SK-N-MC (cell line): ENCODE data around the gene EIF1B.

Experiments used
- DNase-seq: peaks from one replicate; pipeline ENCODE4 v3.0.0-alpha.2; 2011; ENCODE audit warnings: low read depth, low spot score
- H3K27ac ChIP-seq: fragments of 200-600 bp; sonication (generic); 2 replicates; pipeline ENCODE4 v1.5.1; 2016; ENCODE audit warnings: mixed run types
- H3K36me3 ChIP-seq: fragments of 200-600 bp; sonication (generic); 2 replicates; pipeline ENCODE4 v1.6.1; 2017; ENCODE audit warnings: antibody characterized with exemption, low read length, mixed read lengths; ENCODE audit not compliant: insufficient read depth
- H3K4me3 ChIP-seq: fragments of 200-600 bp; sonication (generic); 2 replicates; pipeline ENCODE4 v1.5.1; 2016
- H3K9ac ChIP-seq: fragments of 200-600 bp; sonication (generic); 2 replicates; pipeline ENCODE4 v1.8.0; 2017; ENCODE audit warnings: mixed run types, mixed read lengths; ENCODE audit not compliant: insufficient read length
- H3K9me3 ChIP-seq: fragments of 200-600 bp; sonication (generic); 2 replicates; pipeline ENCODE4 v1.6.1; 2017; ENCODE audit warnings: low read depth, mild to moderate bottlenecking, antibody characterized with exemption, low read length, moderate library complexity, mixed read lengths
- EZH2 ChIP-seq: fragments of 200-600 bp; sonication (generic); IDR thresholded peaks from one replicate; pipeline ENCODE4 v1.6.1; 2017; ENCODE audit warnings: antibody characterized with exemption
- FOXP2 ChIP-seq: optimal IDR thresholded peaks from 2 replicates; pipeline ENCODE3; 2011; ENCODE audit warnings: mild to moderate bottlenecking, moderate library complexity; ENCODE audit not compliant: insufficient read depth; ENCODE audit errors: extremely low read length, control extremely low read depth
- POLR2AphosphoS5 ChIP-seq: IDR thresholded peaks from 2 replicates; pipeline ENCODE4 v1.6.1; 2012; ENCODE audit warnings: mild to moderate bottlenecking, low read depth, low read length, borderline replicate concordance

Gene EIF1B

DNA sequence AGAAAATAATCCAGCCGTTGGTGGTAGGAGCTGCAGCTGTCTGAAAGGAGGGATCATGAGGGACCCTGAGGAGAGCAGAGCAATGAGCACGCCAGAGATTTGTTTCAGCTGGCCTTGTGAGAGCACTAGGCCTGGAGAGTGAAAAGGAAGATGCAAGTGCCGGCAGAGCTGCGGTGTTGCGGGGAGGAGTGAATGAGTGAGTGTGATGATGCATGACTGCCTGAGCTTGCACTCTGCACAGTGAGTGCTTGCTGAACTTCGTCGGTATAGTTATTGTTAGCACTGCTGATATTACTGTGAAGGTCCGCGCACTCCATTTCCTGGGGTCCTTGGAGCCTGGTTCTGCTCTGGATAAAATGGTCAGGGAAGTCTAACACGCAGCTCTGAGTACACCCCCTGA is 23.2 kb downstream of the EIF1B start:
- Histone ChIP-seq H3K9ac (no peak overlapping the region), H3K36me3 (no peaks in the 10 kb centered on the region), H3K9me3 (no peaks in the 10 kb centered on the region), H3K4me3 (no peak overlapping the region), H3K27ac (no peak overlapping the region)
- DNase-seq, result no peak
- TF ChIP-seq POLR2AphosphoS5, result no peak
- TF ChIP-seq FOXP2, result no peak
- TF ChIP-seq EZH2, result no peak

DNA sequence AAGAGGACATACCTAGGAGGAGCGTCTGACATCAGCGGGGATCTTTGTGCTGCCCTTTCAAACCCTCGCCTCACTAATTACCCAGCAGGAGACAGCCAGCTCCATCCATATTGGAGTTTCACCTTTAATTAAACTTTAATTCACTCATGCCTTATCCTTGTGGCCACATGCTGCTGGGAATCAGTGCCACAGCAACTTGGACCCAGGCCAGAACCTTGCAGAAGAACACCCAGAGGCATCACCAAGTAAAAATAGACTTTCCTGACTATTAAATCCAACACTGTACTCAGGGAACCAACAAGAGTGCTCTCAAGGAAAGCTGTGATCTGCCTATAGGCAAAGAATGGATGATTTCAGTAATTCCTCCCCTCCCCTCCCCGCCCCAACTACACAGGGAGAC is 23.9 kb downstream of the EIF1B start:
- no peak for DNase-seq
- no peak overlapping the region for H3K27ac ChIP-seq
- no peaks in the 10 kb centered on the region for H3K36me3 ChIP-seq
- no peak overlapping the region for H3K4me3 ChIP-seq
- TF ChIP-seq EZH2 (no peak), POLR2AphosphoS5 (no peak), FOXP2 (no peak)
- no peaks in the 10 kb centered on the region for H3K9me3 ChIP-seq
- H3K9ac ChIP-seq, result no peak overlapping the region

DNA sequence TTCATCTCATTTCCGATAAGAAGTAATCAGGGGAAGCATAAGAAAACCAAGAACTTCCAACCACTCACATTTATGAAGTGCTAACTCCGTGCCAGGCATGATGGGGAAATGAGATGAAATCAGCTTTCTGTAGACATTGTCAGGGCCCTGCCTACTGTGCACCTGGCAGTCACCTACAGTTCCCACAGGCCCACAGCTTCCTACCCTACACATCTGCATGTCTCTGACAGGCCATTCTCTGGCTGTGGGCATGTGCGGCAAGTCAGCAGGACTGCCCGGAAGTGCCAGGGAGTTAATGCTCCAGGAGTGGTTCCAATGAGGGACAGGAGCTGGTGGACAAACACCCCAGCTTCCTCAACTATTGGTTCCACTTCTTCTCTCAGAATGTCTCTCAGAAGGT is 24.3 kb downstream of the EIF1B start:
- no peak overlapping the region for H3K27ac ChIP-seq
- H3K9ac ChIP-seq, result no peak overlapping the region
- no peak for TF ChIP-seq EZH2
- H3K9me3 ChIP-seq, result no peaks in the 10 kb centered on the region
- no peak for DNase-seq
- H3K36me3 ChIP-seq, result no peaks in the 10 kb centered on the region
- no peak overlapping the region for H3K4me3 ChIP-seq

DNA sequence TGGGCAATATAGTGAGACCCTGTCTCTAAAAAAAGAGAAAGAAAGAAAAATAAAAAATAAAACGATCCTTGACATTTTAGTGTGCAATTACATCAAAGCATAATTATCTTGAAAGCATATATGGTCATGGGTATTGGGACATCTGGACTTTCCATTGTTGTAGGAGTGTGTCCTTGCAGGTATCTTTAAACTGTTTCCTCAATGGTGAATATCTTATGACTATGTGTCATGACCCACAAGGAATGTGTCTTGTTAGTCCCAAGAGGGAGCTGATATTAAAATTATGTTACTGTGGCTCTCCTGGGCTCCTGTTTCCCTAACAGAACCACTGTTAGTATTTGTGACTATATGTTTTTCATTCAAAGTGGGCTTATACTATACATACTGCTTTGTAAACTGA is 26.6 kb downstream of the EIF1B start:
- H3K36me3 ChIP-seq, result no peaks in the 10 kb centered on the region
- TF ChIP-seq EZH2 (no peak), FOXP2 (no peak), POLR2AphosphoS5 (no peak)
- no peak overlapping the region for H3K27ac ChIP-seq
- no peak for DNase-seq
- no peak overlapping the region for H3K4me3 ChIP-seq
- H3K9ac ChIP-seq, result no peak overlapping the region
- H3K9me3 ChIP-seq, result no peaks in the 10 kb centered on the region

DNA sequence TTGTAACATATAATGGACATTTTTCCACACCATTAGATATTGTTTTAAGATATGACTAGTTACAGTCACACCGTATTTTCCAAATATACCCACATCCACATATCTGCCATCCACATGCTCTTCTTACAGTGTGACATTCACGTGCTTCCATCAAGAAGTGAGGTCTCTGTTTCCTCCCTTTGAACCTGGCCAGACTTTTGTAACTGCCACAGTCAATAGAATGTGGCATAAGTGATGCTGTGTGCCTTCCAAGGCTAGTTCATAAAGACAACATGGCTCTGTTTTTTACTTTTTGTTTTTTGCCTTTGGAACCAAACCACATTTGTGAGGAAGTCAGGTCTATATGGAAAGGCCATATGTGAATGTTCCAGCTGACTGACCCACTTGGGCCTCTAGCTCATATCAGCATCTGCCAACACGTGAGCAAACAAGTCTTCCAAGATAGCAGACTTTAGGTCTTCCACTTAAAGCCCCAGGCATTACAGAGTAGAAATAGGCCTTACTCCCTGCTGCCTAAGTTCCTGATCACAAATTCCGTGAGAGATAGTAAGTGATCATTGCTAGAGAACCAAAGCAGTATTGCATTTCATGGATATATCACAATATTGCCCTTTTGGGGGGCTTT is 27.1 kb downstream of the EIF1B start:
- TF ChIP-seq EZH2 (no peak), POLR2AphosphoS5 (no peak), FOXP2 (no peak)
- Histone ChIP-seq H3K9ac (no peak overlapping the region), H3K4me3 (no peak overlapping the region), H3K36me3 (no peaks in the 10 kb centered on the region), H3K9me3 (no peaks in the 10 kb centered on the region), H3K27ac (no peak overlapping the region)
- no peak for DNase-seq

DNA sequence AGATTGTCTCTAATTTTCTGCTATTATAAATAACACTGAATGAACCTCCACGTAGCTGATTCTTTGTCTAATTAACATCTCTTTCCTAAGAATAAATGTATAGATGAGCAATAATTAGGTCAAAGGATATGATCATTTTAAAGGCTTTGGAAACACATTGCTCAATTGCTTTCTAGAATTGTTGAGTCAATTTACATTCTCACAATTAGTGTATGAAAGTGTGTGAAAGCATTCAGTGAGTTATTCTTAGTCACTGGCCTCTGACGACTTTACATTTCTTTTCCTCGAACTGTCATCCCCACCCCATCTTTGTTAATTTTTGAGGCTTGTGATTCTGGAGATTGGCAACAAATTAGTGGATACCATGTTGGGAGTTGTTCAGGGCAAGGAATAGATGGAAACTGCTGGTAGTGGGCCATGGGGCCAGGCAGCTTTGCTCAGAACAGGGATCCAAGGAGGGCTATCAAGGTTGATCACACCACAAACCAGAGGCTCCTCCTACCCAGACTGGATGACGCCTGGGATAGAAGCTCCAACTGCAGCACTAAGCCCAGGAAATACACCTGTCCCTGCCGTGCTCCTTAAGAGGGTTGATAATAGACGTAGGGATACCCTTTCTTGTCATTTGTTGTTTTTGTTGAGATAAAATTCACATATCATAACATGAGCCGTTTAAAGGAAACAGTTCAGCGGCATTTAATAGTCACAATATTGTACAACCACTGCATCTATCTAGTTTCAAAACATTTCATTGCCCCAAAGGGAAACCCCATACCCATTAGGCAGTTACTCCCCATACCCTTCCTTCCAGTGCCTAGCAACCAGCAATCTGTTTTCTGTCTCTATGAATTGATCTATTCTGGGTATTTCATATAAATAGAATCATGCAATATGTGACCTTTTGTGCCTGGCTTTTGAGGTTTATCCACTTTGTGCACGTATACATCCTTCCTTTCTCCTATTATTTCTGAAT is 27.9 kb downstream of the EIF1B start:
- Histone ChIP-seq H3K27ac (no peak overlapping the region), H3K4me3 (no peak overlapping the region), H3K9ac (no peak overlapping the region), H3K9me3 (no peaks in the 10 kb centered on the region), H3K36me3 (no peaks in the 10 kb centered on the region)
- TF ChIP-seq POLR2AphosphoS5, result no peak
- TF ChIP-seq EZH2, result no peak
- TF ChIP-seq FOXP2, result no peak
- no peak for DNase-seq

DNA sequence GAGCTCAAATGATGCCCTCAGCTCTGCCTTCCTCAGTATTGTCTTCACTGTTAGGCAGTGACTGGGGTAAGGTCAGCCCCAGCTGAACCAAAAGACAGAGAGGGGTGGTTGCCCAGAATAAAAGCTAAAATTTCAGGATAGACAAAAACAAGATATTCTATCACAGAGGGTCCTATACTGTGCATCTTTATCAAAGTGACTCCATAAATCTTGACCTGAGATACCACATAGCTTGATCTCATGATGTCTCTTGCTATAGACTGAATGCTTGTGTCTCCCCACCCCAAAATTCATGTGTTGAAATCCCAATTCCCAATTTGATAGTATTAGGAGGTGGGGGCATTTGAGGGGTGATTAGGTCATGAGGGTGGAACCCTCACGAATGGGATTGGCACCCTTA is 30.4 kb downstream of the EIF1B start:
- no peak overlapping the region for H3K9ac ChIP-seq
- H3K9me3 ChIP-seq, result no peaks in the 10 kb centered on the region
- DNase-seq, result no peak
- TF ChIP-seq EZH2 (no peak), POLR2AphosphoS5 (no peak), FOXP2 (no peak)
- no peaks in the 10 kb centered on the region for H3K36me3 ChIP-seq
- no peak overlapping the region for H3K4me3 ChIP-seq
- H3K27ac ChIP-seq, result no peak overlapping the region

DNA sequence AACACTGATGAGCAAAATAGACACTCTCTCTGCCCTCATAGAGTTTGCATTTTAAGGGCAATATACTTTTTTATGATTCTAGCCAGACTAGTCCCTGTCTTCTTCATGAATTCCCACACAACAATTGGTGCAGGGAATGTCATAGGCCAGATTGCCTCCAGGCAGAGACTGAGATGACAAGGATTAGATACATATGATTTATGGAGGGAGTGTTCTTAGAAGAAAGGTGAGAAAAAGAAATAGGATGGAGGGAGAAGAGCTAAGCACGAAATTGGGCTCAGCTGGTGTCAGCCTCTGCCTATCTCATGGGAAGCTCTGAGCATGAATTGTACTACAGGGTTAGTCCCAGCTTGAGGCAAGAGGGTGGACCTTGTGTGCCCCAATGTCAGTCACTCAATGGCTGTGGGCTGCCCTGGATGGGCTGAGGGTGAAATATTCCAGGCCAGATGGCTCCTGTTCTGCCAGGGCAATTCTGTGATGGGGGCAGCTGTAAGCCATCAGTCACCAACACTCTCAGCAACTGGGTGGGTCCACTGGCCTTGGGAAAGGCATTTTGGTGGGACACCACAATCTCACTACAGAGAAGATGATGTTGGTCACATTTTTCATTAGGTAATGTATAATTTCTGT is 31.1 kb downstream of the EIF1B start:
- no peak overlapping the region for H3K4me3 ChIP-seq
- no peak overlapping the region for H3K9ac ChIP-seq
- no peaks in the 10 kb centered on the region for H3K36me3 ChIP-seq
- no peaks in the 10 kb centered on the region for H3K9me3 ChIP-seq
- no peak for DNase-seq
- no peak overlapping the region for H3K27ac ChIP-seq
- TF ChIP-seq FOXP2 (no peak), EZH2 (no peak), POLR2AphosphoS5 (no peak)

DNA sequence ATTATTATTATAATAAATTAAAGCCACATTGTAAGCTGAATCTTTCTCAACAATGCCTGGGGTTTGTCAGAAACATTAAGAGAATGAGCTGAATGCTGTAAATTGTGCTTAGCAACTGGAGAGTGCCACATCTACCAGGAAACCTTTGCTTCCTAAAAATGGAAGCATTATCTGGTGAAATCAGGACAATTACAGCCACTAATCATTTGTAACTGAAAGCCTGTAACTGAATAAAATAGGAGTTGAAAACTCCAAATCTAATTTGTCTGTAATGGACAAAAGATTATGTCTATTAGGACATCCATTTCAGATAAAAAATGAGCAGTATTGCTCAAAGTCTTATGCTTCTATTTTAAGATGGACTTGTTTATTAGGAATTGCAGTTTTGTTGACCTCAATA is 32.2 kb downstream of the EIF1B start:
- TF ChIP-seq POLR2AphosphoS5 (no peak), FOXP2 (no peak), EZH2 (no peak)
- no peak overlapping the region for H3K27ac ChIP-seq
- H3K4me3 ChIP-seq, result no peak overlapping the region
- no peak for DNase-seq
- no peaks in the 10 kb centered on the region for H3K36me3 ChIP-seq
- no peaks in the 10 kb centered on the region for H3K9me3 ChIP-seq
- no peak overlapping the region for H3K9ac ChIP-seq
